ENCODE results near the gene MIS18A.

- TF ChIP-seq CTCF (conservative IDR thresholded peaks at IDR 0.05) (no peak), EZH2 (IDR thresholded peaks at IDR 0.05; ENCODE audit: low read depth) (no peak)
Measured at GRCh38 chr21:32253215-32253641, 25.6 kb downstream of the MIS18A start.
